RWPE1 (cell line): ENCODE measurements around the gene PANK1.

Experiments
- CTCF ChIA-PET: fragments of 350-600 bp; sonication (Branson Sonifier 250); formaldehyde crosslinking; extraction: SDS; loops from one replicate; lab custom pipeline; 2021; lab: Yijun Ruan, JAX
- POLR2A ChIA-PET: fragments of 400-600 bp; formaldehyde crosslinking; extraction: SDS; loops from one replicate; lab custom pipeline; 2020; ENCODE audit warnings: antibody characterized with exemption; ENCODE audit not compliant: low non-redundant PET; lab: Yijun Ruan, JAX
- DNase-seq: peaks from one replicate; pipeline ENCODE4 v3.0.0; 2012; ENCODE audit warnings: low spot score
- H3K27ac ChIP-seq: fragments of 450-650 bp; 2 replicates; pipeline ENCODE4 v1.5.1; 2017
- TF ChIP-seq, protein P1 (sequence below): fragments of 450-650 bp; conservative IDR thresholded peaks from 2 replicates; pipeline ENCODE4 v1.5.1; 2017; ENCODE audit warnings: low read depth, mild to moderate bottlenecking

The PANK1 gene

GRCh38 chr10:89683883-89684282 lies 38.8 kb upstream of the PANK1 start:
- DNase-seq, result no peak
- TF ChIP-seq, protein P1, sequence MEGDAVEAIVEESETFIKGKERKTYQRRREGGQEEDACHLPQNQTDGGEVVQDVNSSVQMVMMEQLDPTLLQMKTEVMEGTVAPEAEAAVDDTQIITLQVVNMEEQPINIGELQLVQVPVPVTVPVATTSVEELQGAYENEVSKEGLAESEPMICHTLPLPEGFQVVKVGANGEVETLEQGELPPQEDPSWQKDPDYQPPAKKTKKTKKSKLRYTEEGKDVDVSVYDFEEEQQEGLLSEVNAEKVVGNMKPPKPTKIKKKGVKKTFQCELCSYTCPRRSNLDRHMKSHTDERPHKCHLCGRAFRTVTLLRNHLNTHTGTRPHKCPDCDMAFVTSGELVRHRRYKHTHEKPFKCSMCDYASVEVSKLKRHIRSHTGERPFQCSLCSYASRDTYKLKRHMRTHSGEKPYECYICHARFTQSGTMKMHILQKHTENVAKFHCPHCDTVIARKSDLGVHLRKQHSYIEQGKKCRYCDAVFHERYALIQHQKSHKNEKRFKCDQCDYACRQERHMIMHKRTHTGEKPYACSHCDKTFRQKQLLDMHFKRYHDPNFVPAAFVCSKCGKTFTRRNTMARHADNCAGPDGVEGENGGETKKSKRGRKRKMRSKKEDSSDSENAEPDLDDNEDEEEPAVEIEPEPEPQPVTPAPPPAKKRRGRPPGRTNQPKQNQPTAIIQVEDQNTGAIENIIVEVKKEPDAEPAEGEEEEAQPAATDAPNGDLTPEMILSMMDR, result no peak
- ChIA-PET CTCF (interaction anchor here (0.7 to 1.3 kb wide), 2 partner anchors 19 to 21 kb away, joined by 3 to 4 read pairs; no protein-coding TSS in a partner anchor), POLR2A (no interaction called here)
- no peak overlapping the region for H3K27ac ChIP-seq

- no peak for DNase-seq
- no peak overlapping the region for H3K27ac ChIP-seq
- CTCF ChIA-PET, result no interaction called here
- TF ChIP-seq, protein P1, result no peak
- POLR2A ChIA-PET, result no interaction called here
Observed at GRCh38 chr10:89679986-89680385, 34.9 kb upstream of the PANK1 start.

- no peak overlapping the region for H3K27ac ChIP-seq
- no peak for DNase-seq
- ChIA-PET CTCF (interaction anchor here (0.6 to 1.0 kb wide), 3 partner anchors 15 to 59 kb away, joined by 3 to 5 read pairs (median 5); no protein-coding TSS in a partner anchor), POLR2A (interaction anchor here (0.6 kb wide), 1 partner anchor 25 kb away, joined by 3 read pairs; no protein-coding TSS in a partner anchor)
- TF ChIP-seq, protein P1, result no peak
Observed at GRCh38 chr10:89677341-89677740, 32.3 kb upstream of the PANK1 start.

DNA sequence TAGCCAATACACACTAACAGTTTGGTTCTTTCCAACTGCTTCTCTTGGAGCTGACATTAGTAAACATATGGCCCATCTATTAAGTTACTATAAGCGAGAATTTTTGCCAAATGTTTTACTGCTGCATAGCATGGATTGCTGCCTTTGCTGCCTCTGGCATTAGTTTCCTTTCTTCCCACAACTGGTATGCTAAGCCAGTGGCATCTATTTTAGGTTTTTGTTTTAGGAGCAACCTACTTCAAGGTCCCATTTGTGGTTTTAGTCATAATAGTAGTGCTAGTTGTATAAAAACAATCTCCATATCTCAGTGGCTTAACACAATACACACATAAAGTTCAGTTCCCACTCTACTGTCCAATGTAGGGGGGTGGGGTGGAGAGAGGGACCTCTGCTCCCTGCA lies 25.9 kb upstream of the PANK1 start:
- H3K27ac ChIP-seq, result no peak overlapping the region
- TF ChIP-seq, protein P1, result no peak
- no peak for DNase-seq
- CTCF ChIA-PET, result interaction anchor here (0.5 kb wide), 1 partner anchor 14 kb away, joined by 3 read pairs; no protein-coding TSS in a partner anchor
- POLR2A ChIA-PET, result no interaction called here

- DNase-seq, result no peak
- CTCF ChIA-PET, result interaction anchor here (0.6 to 0.8 kb wide), 2 partner anchors 61 to 510 kb away, joined by 3 read pairs; no protein-coding TSS in a partner anchor
- no peak overlapping the region for H3K27ac ChIP-seq
- POLR2A ChIA-PET, result no interaction called here
- TF ChIP-seq, protein P1, result no peak
Observed at GRCh38 chr10:89669985-89670384, 24.9 kb upstream of the PANK1 start.

DNA sequence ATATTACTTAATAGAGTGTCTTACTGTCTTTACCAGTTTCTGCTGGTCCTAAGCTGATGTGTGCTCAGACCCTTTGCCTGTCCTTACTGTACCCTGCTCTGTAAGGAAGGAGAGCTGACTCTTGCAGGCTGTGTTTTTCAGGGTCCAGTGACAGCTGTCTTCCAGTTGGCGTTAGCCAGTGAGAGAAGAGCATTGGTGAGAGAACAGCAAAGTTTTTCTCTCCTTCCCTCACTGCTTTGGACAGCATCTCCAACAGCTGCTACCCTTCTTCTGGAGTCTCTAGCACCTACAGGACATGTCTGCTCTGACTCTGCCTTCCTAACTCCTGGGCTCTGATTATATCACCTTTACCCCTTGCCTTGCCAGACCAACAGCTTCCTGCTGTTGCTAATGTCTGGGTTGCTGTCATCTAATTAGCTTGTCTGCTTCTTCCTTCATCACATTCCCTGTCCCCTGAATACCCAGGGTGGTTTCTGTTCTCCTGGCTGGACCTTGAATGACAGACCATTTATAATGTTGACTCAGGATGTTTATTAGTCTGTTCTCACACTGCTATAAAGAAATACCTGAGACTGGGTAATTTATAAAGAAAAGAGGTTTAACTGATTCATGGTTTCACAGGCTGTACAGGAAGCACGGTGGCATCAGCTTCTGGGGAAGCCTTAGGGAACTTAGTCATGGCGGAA lies 23.5 kb upstream of the PANK1 start:
- no peak overlapping the region for H3K27ac ChIP-seq
- TF ChIP-seq, protein P1, result no peak
- POLR2A ChIA-PET, result no interaction called here
- no peak for DNase-seq
- CTCF ChIA-PET, result no interaction called here
